GM18520 (cell line): ENCODE measurements around the gene TBXT.
"Not testable (repeated sequence)": the region's sequence is repeated elsewhere in the genome, so short reads cannot be mapped to it uniquely, and the experiment has no call there.

Source experiments
- ATAC-seq: cut with Tn5 transposase; IDR thresholded peaks from one replicate; pipeline ENCODE4 v1.9.1; 2021; ENCODE audit not compliant: unreplicated experiment

Gene TBXT

GRCh38 chr6:166167801-166168615 lies at the start of gene TBXT:
Gene TBXT (minus strand): TSS chr6:166167851. CDS start chr6:166167591, 260 bp downstream.
- no peak for ATAC-seq

GRCh38 chr6:166207284-166207561 lies 39.6 kb upstream of the TBXT start:
- ATAC-seq, result no peak

GRCh38 chr6:166206510-166207283 lies 39.0 kb upstream of the TBXT start:
- no peak for ATAC-seq

- ATAC-seq, result no peak
Observed at GRCh38 chr6:166206066-166206465, 38.4 kb upstream of the TBXT start.

GRCh38 chr6:166204852-166205650 lies 37.4 kb upstream of the TBXT start:
- no peak for ATAC-seq

- ATAC-seq, result no peak
Observed at GRCh38 chr6:166203641-166204222, 36.1 kb upstream of the TBXT start.

GRCh38 chr6:166203003-166203640 lies 35.5 kb upstream of the TBXT start:
- no peak for ATAC-seq

- no peak for ATAC-seq
Observed at GRCh38 chr6:166202321-166202733, 34.7 kb upstream of the TBXT start.

GRCh38 chr6:166201878-166202277 lies 34.2 kb upstream of the TBXT start:
- ATAC-seq, result no peak

GRCh38 chr6:166197361-166197760 lies 29.7 kb upstream of the TBXT start:
- ATAC-seq, result no peak

GRCh38 chr6:166195860-166196238 lies 28.2 kb upstream of the TBXT start:
- ATAC-seq, result no peak

GRCh38 chr6:166194914-166195859 lies 27.5 kb upstream of the TBXT start:
- ATAC-seq, result no peak

- no peak for ATAC-seq
Observed at GRCh38 chr6:166192557-166192956, 24.9 kb upstream of the TBXT start.

GRCh38 chr6:166192136-166192535 lies 24.5 kb upstream of the TBXT start:
- no peak for ATAC-seq

- ATAC-seq, result no peak
Observed at GRCh38 chr6:166179704-166180103, 12.1 kb upstream of the TBXT start.

- ATAC-seq, result no peak
Observed at GRCh38 chr6:166176106-166176505, 8.5 kb upstream of the TBXT start.

GRCh38 chr6:166175093-166175492 lies 7.4 kb upstream of the TBXT start:
- not testable (repeated sequence) for ATAC-seq

GRCh38 chr6:166174031-166174430 lies 6.4 kb upstream of the TBXT start:
- peak; percentile 34 for ATAC-seq

GRCh38 chr6:166173281-166173951 lies 5.8 kb upstream of the TBXT start:
- ATAC-seq, result no peak
